HEK293T (cell line): ENCODE results near the gene SUSD3.

Experiments used
- CTCF ChIA-PET: fragments of 350-600 bp; formaldehyde crosslinking; extraction: SDS; loops from one replicate; lab custom pipeline; 2021; ENCODE audit warnings: antibody characterized with exemption, inconsistent platforms; lab: Yijun Ruan, JAX
- POLR2A ChIA-PET: fragments of 350-600 bp; formaldehyde crosslinking; extraction: SDS; loops from one replicate; lab custom pipeline; 2020; ENCODE audit warnings: antibody characterized with exemption, inconsistent platforms; lab: Yijun Ruan, JAX
- DNase-seq: peaks from one replicate; pipeline ENCODE4 v3.0.0; 2012; ENCODE audit warnings: mixed read lengths; ENCODE audit errors: extremely low spot score
- ARNT ChIP-seq: fragments of 450-650 bp; IDR thresholded peaks from 2 replicates; pipeline ENCODE4 v1.6.1; 2017; ENCODE audit warnings: mild to moderate bottlenecking
- BHLHE40 ChIP-seq: fragments of 450-650 bp; IDR thresholded peaks from 2 replicates; pipeline ENCODE4 v1.6.1; 2016; ENCODE audit warnings: mild to moderate bottlenecking, moderate library complexity, borderline replicate concordance
- CTBP1 ChIP-seq: fragments of 450-650 bp; IDR thresholded peaks from 2 replicates; pipeline ENCODE4 v1.6.1; 2016; ENCODE audit warnings: borderline replicate concordance
- ELF4 ChIP-seq: fragments of 450-650 bp; IDR thresholded peaks from 2 replicates; pipeline ENCODE4 v1.6.1; 2017; ENCODE audit warnings: antibody characterized with exemption
- FOXA1 ChIP-seq: fragments of 450-650 bp; IDR thresholded peaks from 2 replicates; pipeline ENCODE4 v1.6.1; 2016; ENCODE audit warnings: mild to moderate bottlenecking
- FOXK2 ChIP-seq: fragments of 450-650 bp; IDR thresholded peaks from 2 replicates; pipeline ENCODE4 v1.6.1; 2016; ENCODE audit warnings: mild to moderate bottlenecking
- FOXM1 ChIP-seq: fragments of 450-650 bp; IDR thresholded peaks from 2 replicates; pipeline ENCODE4 v1.6.1; 2017; ENCODE audit warnings: mild to moderate bottlenecking, borderline replicate concordance
- HDGF ChIP-seq: fragments of 450-650 bp; IDR thresholded peaks from 2 replicates; pipeline ENCODE4 v1.6.1; 2017; ENCODE audit warnings: antibody characterized with exemption, borderline replicate concordance
- L3MBTL2 ChIP-seq: fragments of 450-650 bp; conservative IDR thresholded peaks from 2 replicates; pipeline ENCODE4 v1.6.1; 2016; ENCODE audit warnings: mild to moderate bottlenecking
- LEF1 ChIP-seq: fragments of 450-650 bp; IDR thresholded peaks from 2 replicates; pipeline ENCODE4 v1.6.1; 2017; ENCODE audit warnings: mild to moderate bottlenecking, borderline replicate concordance
- NFRKB ChIP-seq: fragments of 450-650 bp; IDR thresholded peaks from 2 replicates; pipeline ENCODE4 v1.6.1; 2016; ENCODE audit warnings: mild to moderate bottlenecking, moderate library complexity
- SP1 ChIP-seq: fragments of 450-650 bp; IDR thresholded peaks from 2 replicates; pipeline ENCODE4 v1.6.1; 2017
- SUZ12 ChIP-seq: fragments of 450-650 bp; IDR thresholded peaks from 2 replicates; pipeline ENCODE4 v1.6.1; 2016; ENCODE audit warnings: mild to moderate bottlenecking
- TARDBP ChIP-seq: fragments of 450-650 bp; IDR thresholded peaks from 2 replicates; pipeline ENCODE4 v1.6.1; 2016
- ZNF384 ChIP-seq: fragments of 450-650 bp; IDR thresholded peaks from 2 replicates; pipeline ENCODE4 v1.6.1; 2016
- TF ChIP-seq, protein P1 (sequence below): fragments of 450-650 bp; IDR thresholded peaks from 2 replicates; pipeline ENCODE4 v1.6.1; 2016

SUSD3 gene

DNA sequence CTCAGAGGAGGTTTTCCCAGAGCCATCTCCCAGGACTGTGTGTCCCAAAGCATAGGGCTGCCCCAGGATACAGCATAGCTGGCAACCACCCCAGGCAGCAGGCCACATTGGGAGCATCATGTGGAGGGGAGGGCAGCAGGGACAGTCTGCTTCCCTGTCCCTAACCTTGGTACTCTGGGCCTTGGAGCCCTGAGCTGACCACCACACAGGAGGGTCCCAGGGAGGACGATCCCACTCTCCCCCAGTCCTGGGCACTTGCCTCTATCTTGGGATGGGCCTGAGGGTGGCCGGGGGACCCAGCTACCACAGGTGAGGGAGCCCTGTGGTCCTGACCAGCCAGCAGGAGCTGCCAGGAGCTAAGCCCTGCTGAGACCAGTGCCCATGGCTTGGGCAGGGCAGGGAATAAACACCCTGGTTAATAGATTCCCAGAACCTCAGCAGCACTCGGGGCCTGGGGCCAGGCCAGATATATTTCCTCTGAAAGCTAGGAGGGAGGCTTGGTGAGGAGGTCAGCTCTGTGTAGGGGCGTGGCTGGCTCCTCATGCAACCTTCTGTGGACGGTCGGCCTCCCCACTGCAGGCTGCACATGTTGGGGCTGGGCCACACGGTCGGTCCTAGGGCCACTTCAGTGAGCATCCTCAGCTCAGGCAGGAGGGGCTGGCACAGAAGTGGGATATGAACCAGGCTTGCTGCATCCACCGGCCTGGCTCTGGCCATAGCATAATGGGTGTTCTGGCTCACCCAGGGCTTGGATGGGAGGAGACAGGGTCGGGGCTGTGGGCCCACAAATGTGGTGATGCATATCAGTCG is 71.4 kb downstream of the SUSD3 start:
- POLR2A ChIA-PET, result no interaction called here
- DNase-seq, result no peak
- TF ChIP-seq ZNF384 (no peak), SP1 (no peak), FOXK2 (no peak), L3MBTL2 (no peak), HDGF (no peak), ARNT (no peak), BHLHE40 (no peak), FOXM1 (no peak), LEF1 (no peak), NFRKB (no peak)
- TF ChIP-seq, protein P1, sequence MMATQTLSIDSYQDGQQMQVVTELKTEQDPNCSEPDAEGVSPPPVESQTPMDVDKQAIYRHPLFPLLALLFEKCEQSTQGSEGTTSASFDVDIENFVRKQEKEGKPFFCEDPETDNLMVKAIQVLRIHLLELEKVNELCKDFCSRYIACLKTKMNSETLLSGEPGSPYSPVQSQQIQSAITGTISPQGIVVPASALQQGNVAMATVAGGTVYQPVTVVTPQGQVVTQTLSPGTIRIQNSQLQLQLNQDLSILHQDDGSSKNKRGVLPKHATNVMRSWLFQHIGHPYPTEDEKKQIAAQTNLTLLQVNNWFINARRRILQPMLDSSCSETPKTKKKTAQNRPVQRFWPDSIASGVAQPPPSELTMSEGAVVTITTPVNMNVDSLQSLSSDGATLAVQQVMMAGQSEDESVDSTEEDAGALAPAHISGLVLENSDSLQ, result no peak
- CTCF ChIA-PET, result interaction anchor here (0.8 to 1.0 kb wide), 2 partner anchors 21 to 24 kb away, joined by 3 read pairs; no protein-coding TSS in a partner anchor

- TF ChIP-seq TARDBP (no peak), FOXK2 (no peak), FOXM1 (no peak), HDGF (no peak), ZNF384 (no peak), SUZ12 (no peak), LEF1 (no peak), NFRKB (no peak), ELF4 (no peak), BHLHE40 (no peak)
- POLR2A ChIA-PET, result no interaction called here
- CTCF ChIA-PET, result interaction anchor here (0.6 kb wide), 1 partner anchor 837 kb away, joined by 3 read pairs; no protein-coding TSS in a partner anchor
- DNase-seq, result no peak
These were observed 72.5 kb downstream of the SUSD3 start for GRCh38 chr9:93130861-93131481.

DNA sequence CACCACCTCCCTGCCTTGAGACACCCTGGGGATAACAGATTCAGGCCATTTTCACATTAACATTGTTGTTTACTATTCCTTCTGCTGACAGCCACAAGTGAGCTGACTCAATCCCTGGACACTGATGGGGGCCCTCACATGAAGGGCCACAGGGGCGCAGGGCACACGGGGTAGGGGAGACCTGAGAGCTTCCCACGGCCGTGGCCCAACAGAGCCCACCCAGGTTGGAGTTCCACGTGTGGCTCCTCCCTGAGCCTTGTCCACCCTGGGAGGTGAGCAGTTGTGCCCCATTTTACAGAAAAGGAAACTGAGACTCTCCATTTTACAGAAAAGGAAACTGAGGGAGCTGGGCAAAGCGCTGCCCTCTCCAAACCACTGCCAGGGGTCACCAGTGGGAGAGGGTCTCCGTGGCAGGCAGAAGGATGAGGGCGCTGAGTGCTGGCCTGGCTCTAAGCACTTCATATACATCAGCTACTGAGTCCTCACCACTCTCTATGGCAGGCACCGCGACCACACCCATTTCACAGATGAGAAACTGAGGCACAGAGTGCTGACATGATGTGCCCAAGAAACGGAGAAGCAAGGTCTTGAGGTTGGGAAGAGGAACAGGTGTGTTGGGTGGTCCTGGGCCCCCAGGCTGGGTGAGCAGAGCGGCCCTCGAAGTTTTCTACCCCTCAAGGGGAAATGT is 73.2 kb downstream of the SUSD3 start:
- CTCF ChIA-PET, result no interaction called here
- TF ChIP-seq NFRKB, result no peak
- TF ChIP-seq TARDBP, result no peak
- no peak for TF ChIP-seq BHLHE40
- no peak for TF ChIP-seq L3MBTL2
- no peak for TF ChIP-seq HDGF
- TF ChIP-seq FOXK2, result no peak
- TF ChIP-seq CTBP1, result no peak
- TF ChIP-seq ELF4, result no peak
- no peak for TF ChIP-seq LEF1
- TF ChIP-seq ZNF384, result no peak
- TF ChIP-seq FOXM1, result no peak
- TF ChIP-seq SP1, result no peak
- DNase-seq, result no peak
- POLR2A ChIA-PET, result no interaction called here

DNA sequence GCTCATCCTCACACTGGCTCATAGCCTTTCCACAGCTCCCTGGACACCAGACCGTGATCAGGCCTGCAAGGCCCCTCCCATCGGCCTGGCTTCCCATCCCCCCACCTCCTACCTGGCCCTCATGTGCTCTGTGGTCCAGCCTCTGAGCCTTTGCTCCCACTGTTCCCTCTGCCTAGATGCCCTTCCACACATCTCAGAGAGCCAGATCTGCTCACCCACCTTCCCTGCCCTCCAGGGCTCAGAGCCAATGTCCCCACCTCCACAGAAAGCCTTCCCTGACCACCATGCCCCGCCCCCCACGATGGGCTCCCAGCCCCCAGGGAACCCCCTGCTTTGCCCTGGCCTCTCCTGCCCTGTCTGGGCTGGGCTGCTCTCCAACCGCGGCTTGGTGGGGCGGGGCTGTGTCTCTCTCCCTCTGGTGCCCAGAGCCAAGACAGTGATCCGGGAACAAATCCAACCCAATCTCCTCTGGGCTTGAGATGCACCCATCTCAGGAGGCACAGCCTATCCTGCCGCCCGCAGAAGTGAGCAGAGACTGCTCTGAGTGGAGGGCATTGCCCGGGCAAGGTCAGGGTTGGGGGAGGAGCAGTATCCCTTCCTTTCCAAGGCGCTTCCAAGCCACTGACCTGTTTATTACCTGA is 73.9 kb downstream of the SUSD3 start:
- CTCF ChIA-PET, result no interaction called here

GRCh38 chr9:93132946-93133680 is 74.6 kb downstream of the SUSD3 start:
- POLR2A ChIA-PET, result interaction anchor here (0.8 to 1.3 kb wide), 2 partner anchors 8 to 9 kb away, joined by 3 to 6 read pairs; no protein-coding TSS in a partner anchor
- no peak for DNase-seq
- TF ChIP-seq TARDBP (no peak), FOXA1 (no peak), FOXM1 (no peak), L3MBTL2 (no peak; the same call in 1 of the 2 replicates), FOXK2 (no peak), HDGF (no peak), SUZ12 (no peak), ARNT (0 out of 2 replicates have a peak, but pooled peaks have one; percentile 7)
- CTCF ChIA-PET, result interaction anchor here (1.1 kb wide), 1 partner anchor 432 kb away, joined by 5 read pairs; no protein-coding TSS in a partner anchor

More for the DNA sequence above, 73.9 kb downstream of the SUSD3 start:
- no peak for DNase-seq
- POLR2A ChIA-PET, result no interaction called here
- no peak for TF ChIP-seq ARNT
- no peak for TF ChIP-seq SP1
- TF ChIP-seq ELF4, result no peak
- TF ChIP-seq FOXA1, result no peak
- TF ChIP-seq, protein P1, result no peak
- no peak for TF ChIP-seq SUZ12
- TF ChIP-seq NFRKB, result no peak
- no peak for TF ChIP-seq CTBP1
- no peak for TF ChIP-seq BHLHE40
- no peak for TF ChIP-seq FOXK2
- no peak for TF ChIP-seq L3MBTL2
- TF ChIP-seq HDGF, result no peak
